ENCODE results near the gene SIGLEC11.
"Not testable (repeated sequence)": the region's sequence is repeated elsewhere in the genome, so short reads cannot be mapped to it uniquely, and the experiment has no call there.

Gene SIGLEC11

GRCh38 chr19:49960980-49961379 lies at the start of gene SIGLEC11:
Gene SIGLEC11, minus strand, starts transcription at chr19:49961172. Its CDS starts 91 bp downstream, at chr19:49961081.
- DNase-seq = not testable (repeated sequence)

- DNase-seq = no peak
Measured at GRCh38 chr19:50008532-50008931, 47.6 kb upstream of the SIGLEC11 start.

- DNase-seq = no peak
Measured at GRCh38 chr19:50007947-50008346, 47.0 kb upstream of the SIGLEC11 start.

GRCh38 chr19:50007170-50007569 lies 46.2 kb upstream of the SIGLEC11 start:
- no peak for DNase-seq

- DNase-seq = no peak
Measured at GRCh38 chr19:50005428-50005827, 44.5 kb upstream of the SIGLEC11 start.

- DNase-seq = peak; percentile 16
Measured at GRCh38 chr19:50003810-50004419, 42.9 kb upstream of the SIGLEC11 start.

- DNase-seq = no peak
Measured at GRCh38 chr19:50003254-50003788, 42.3 kb upstream of the SIGLEC11 start.

GRCh38 chr19:50002386-50002960 lies 41.5 kb upstream of the SIGLEC11 start:
- no peak for DNase-seq

GRCh38 chr19:50001775-50002174 lies 40.8 kb upstream of the SIGLEC11 start:
- no peak for DNase-seq

GRCh38 chr19:50000841-50001557 lies 40.0 kb upstream of the SIGLEC11 start:
- DNase-seq = no peak

GRCh38 chr19:50000038-50000840 lies 39.3 kb upstream of the SIGLEC11 start:
- DNase-seq = no peak

GRCh38 chr19:49999371-50000010 lies 38.5 kb upstream of the SIGLEC11 start:
- no peak for DNase-seq

- DNase-seq = peak; percentile 41
Measured at GRCh38 chr19:49997709-49998108, 36.7 kb upstream of the SIGLEC11 start.

- DNase-seq = no peak
Measured at GRCh38 chr19:49988433-49988832, 27.5 kb upstream of the SIGLEC11 start.

- no peak for DNase-seq
Measured at GRCh38 chr19:49988007-49988406, 27.0 kb upstream of the SIGLEC11 start.

GRCh38 chr19:49987159-49987698 lies 26.3 kb upstream of the SIGLEC11 start:
- DNase-seq = peak; percentile 82

- DNase-seq = no peak
Measured at GRCh38 chr19:49986354-49986753, 25.4 kb upstream of the SIGLEC11 start.

GRCh38 chr19:49985871-49986270 lies 24.9 kb upstream of the SIGLEC11 start:
- no peak for DNase-seq

GRCh38 chr19:49984491-49984890 lies 23.5 kb upstream of the SIGLEC11 start:
- DNase-seq = no peak

GRCh38 chr19:49983645-49984229 lies 22.8 kb upstream of the SIGLEC11 start:
- DNase-seq = peak; percentile 77
